GM21528 (cell line): ENCODE measurements around the gene ATXN1.

Experiments
- ATAC-seq: cut with Tn5 transposase; IDR thresholded peaks from one replicate; pipeline ENCODE4 v1.9.1; 2021; ENCODE audit warnings: mild to moderate bottlenecking, moderate library complexity; ENCODE audit not compliant: unreplicated experiment, low FRiP score

Gene ATXN1

DNA sequence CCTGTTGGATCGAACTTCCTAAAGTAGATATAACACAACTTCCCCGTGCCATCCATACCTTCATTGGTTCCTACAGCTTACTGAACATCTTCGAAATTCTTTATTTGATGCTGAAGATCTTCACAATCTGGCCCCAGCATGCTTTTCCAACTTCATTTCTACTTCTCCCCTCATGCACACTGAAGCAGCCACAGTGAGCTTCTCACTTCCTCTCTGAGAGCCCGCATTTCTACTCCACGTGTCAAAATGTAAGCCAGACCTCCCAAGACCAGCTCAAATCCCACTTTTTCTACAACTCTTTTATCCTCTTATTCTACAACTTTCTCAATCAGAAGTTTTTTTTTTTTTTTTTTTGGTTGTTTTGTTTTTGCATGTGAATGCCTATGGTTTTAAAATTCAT is 268.1 kb downstream of the ATXN1 start:
- ATAC-seq = peak; percentile 52

GRCh38 chr6:16491666-16492313 is 269.5 kb downstream of the ATXN1 start:
- no peak for ATAC-seq

- no peak for ATAC-seq
These were observed 270.6 kb downstream of the ATXN1 start for GRCh38 chr6:16490616-16491015.

DNA sequence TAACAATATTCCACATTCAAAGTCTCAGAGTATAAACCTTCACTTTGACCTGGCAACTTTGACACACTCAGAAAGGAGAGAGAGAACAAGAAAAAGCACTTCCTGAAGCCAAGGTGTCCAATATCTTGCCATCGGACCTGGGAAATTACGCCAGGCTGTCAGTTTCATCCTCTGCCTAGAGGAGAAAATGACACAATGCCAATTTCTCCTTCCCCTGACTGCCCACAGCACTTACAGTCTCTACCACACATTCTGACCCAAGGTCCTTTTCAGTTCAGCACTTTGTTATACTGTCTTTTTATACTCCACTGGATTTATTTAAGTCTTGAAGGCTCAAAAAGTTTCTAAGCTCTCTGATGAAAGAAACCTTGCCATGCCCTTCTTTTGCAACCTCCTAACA is 272.4 kb downstream of the ATXN1 start:
- no peak for ATAC-seq

- no peak for ATAC-seq
These were observed 273.1 kb downstream of the ATXN1 start for GRCh38 chr6:16487996-16488674.

DNA sequence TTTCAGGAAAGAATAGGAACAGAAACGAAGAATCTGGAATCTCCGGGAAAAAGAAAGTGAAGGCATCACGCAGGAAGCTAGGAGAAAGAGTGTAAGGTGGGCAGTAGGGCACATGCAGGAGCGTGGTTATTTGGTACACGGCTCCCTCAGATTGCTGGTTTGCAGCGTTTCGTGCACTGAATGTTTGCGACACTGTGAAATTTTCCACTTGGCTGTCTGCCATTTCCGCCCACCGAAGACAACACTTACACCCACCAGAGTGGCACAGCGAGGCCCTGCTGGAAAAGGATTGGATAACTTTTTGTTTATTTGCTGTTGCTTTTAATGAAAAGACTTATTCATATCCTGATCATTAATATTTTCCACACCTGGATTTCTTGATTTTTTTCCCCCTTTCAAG is 274.6 kb downstream of the ATXN1 start:
- ATAC-seq = no peak

- ATAC-seq = no peak
These were observed 277.9 kb downstream of the ATXN1 start for GRCh38 chr6:16483315-16483875.

DNA sequence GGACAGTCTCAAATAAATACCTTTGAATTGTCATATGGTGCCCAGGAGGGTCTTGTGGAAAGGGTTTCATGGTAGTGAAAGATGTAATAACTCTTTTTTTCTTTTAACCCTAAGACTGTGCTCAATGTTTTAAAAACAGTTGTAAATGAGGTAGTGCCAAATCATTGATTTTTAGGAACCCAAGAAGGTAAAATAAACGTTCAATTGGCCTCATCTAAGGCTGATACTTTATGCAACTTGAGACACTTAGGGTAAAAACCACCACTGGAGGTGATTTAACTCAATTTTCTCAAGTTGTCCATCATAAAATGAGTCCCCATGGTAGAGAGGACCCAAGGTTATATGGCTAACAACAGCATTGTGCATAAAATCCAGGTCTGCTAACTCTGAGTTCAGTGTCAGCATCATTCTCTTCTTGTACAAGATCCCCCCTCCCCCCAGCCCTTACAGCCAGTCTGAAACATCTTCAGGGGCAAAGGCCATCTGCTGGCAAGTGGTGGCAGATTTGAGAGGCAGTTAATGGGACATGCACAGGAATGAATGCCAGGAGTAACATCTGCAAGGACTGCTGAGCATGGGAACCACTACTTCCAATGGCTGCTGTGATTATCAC is 278.5 kb downstream of the ATXN1 start:
- no peak for ATAC-seq

DNA sequence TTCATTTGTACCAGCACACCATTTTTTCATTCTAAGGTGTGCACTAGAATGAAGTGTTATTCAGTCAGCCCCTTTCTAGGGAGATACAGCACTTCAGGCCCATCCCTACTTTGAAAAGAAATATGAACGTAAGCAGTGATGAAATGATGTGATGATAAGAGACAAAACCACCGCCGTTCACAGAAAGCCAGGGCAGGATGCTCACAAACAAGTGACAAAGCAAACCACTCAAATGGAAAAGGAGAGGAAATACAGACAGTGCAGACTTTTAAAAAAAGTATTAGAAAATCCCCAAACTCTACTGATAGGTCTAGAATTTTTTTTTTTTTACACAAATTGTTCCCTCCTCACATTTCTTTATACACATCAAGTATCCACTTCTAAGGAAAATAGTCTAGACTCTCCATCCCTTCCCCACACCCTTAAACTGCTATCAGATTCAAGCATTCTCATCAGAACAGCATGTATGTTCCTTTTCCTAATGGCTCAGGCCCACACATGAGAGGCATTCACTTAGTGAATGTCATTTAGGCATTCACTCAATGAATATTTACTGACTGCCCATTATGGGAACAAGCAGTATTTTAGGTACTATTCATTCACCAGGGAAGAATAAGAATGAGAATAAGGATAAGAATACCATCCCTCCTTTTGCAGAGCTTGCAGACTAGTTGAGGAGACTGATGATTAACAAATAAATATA is 279.4 kb downstream of the ATXN1 start:
- ATAC-seq = no peak

DNA sequence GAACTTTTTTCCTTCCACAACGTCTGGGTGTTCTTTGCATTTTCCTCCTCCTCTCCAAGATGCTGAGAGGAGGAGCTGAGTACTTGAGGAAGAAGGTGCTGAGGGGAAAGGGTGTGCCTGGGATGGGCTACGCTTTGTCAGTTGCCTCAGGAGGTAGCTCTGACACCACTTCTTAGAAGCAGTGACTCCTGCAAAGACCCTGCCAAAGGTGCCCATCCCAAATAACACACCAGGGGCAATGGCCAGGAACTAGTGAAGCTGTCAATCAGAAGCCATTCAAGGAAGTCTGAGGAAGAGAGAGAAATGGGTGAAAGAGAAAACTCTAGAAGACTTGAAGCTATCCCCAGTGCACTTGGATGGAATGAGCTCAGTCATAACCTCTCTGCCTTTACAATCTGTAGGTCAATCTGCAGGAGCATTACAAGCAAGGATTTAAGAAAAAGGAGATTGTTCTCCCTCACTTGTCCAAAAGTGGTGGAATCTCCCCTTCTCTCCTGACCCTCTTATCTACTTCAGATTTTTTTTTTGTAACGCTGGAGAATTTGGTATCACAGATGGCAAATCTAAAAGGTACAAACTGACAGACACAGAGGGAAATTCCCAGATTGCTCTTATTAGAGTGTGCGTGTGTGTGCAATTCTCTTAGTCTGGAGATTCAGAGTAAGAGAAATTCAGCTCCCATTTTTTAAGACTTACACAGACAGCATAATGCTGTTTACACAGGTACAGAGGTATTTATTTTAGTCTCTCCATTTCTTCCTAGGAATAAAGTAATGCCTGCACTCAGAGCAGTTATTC is 280.3 kb downstream of the ATXN1 start:
- ATAC-seq = no peak

- no peak for ATAC-seq
These were observed 283.7 kb downstream of the ATXN1 start for GRCh38 chr6:16477367-16478149.

GRCh38 chr6:16476861-16477260 is 284.4 kb downstream of the ATXN1 start:
- ATAC-seq = no peak

DNA sequence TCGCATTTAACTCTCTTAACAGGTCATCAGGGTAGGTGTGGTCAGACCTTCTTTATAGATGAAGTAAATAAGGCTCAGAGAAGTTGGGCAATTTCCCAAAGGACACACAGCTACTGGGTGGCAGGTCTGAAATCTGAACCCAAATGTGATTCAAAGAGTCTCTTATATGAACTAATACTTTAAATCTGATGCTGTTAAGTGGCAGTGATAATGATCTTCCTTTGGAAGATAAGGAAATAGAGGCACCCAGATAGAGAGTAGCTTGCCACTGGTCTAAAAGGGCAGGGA is 285.8 kb downstream of the ATXN1 start:
- no peak for ATAC-seq

DNA sequence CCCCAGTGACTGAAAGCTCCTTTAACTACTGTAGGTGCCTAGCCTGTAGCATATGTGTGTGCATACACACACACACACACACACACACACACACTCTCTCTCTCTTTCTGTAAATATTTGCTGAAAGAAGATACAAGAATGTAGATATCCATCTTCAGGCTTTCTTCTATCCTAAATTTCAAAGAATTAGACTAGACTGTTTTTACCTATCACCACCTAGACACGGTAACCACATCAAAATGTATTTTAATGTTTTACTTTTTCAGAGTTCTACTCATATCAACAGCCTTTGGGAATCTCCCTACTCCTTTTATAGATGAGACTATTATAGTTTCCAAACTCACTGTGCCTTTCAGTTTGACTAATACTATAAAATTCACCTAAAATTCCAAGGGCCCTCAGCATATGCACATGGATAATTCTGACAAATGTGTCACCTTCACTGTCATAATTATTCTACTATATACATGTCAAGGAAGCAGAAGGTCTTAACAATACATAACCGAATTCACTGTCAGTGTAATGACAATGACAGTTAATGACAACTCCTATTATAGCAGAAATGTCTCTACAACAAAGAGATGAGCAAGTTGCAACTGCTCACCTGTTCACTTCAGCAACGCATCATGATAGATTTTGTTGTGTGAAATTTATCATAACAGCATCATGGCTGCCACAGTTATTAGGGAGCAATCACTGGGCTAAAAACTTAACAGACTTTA is 286.3 kb downstream of the ATXN1 start:
- no peak for ATAC-seq

GRCh38 chr6:16473908-16474771 is 287.1 kb downstream of the ATXN1 start:
- no peak for ATAC-seq

DNA sequence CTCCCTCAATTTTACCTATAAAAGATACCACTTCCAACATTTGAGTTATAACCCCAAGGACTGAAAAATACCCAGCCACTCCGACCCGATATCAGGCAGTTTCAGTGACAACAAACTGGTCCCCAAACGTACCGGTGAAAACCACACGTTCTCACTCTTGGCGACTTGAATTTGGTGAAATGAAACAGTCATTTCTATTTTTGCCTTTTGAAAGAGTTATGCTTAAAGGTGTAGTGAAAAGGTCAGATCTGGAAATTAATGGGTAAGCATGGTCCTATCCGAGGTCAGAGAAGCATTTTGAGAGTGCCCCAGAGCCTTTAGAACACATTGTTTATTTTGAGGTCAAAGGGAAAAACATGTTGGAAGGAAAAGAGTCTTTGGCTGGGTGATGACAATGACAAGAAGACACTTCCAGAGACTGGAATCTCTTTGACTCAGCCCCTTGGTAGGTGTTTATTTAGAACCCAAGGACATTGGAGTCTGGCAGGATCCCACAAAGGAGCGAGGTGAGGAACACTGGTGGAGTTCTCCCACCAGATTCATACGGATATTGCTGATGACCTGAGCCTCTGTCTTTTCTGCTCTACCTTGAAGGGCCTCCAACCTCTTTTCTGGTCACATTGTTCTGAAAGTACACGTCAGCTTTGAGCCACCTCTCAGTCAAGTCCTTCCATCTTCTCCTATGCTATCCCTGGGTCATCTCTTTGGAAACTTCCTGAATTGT is 287.9 kb downstream of the ATXN1 start:
- ATAC-seq = peak; percentile 45

- ATAC-seq = no peak
These were observed 288.8 kb downstream of the ATXN1 start for GRCh38 chr6:16472349-16473069.
